ENCODE measurements around the gene MYH14. TPM values are rescaled to one million over a fixed set of nuclear protein-coding genes. Genes with fewer than 3 reads are reported as not detected.

Gene MYH14
- total and polyA plus RNA-seq, 2 of the 8 experiments (the other 6 are each of a cell fraction or from before 2014, with no cell fraction given) = 17.3 to 28.6 TPM

- Histone ChIP-seq H3K27ac (ENCODE audit: low read depth, low read length) (no peak overlapping the region), H3K4me3 (ENCODE audit: extremely low read depth in 1 of 4, insufficient read depth in 2 of 4, low read depth in 3 of 4, low read length in 4 of 4) (no peak overlapping the region), H2AFZ (ENCODE audit: low read length) (no peak overlapping the region), H3K36me3 (ENCODE audit: control insufficient read depth in 2 of 4, insufficient read depth in 4 of 4, low read length in 3 of 4) (no peaks in the 10 kb centered on the region), H2BK120ac (replicated peaks; ENCODE audit: low read depth, low read length) (no peak overlapping the region), H2BK5ac (ENCODE audit: low read depth, low read length) (no peak overlapping the region), H2BK12ac (ENCODE audit: low read depth, low read length) (no peak overlapping the region), H3K23me2 (ENCODE audit: low read depth, low read length) (peaks cover 1% of the 10 kb centered on the region; the same call in 1 of the 2 replicates), H3K14ac (ENCODE audit: insufficient read length) (no peak overlapping the region), H3K79me1 (ENCODE audit: low read depth, low read length) (no peaks in the 10 kb centered on the region), H3K9ac (replicated peaks in 1 of 4; ENCODE audit: extremely low read depth in 1 of 4, low read depth in 3 of 4, low read length in 3 of 4) (no peak overlapping the region), H2BK20ac (ENCODE audit: low read length) (no peak overlapping the region), H3K4me1 (replicated peaks in 1 of 4; ENCODE audit: control insufficient read depth in 3 of 4, insufficient read depth in 4 of 4, low read length in 3 of 4) (no peaks in the 10 kb centered on the region), H3K4me2 (ENCODE audit: insufficient read depth in 1 of 2, low read depth in 2 of 2, low read length in 2 of 2) (no peak overlapping the region), H4K5ac (ENCODE audit: insufficient read length, low read depth, low read length) (no peak overlapping the region), H4K20me1 (replicated peaks in 1 of 2; ENCODE audit: control insufficient read depth in 1 of 2, insufficient read depth in 2 of 2, low read length in 2 of 2) (no peaks in the 10 kb centered on the region), H3K23ac (ENCODE audit: insufficient read length) (no peak overlapping the region), H3K56ac (replicated peaks; ENCODE audit: insufficient read length, low read depth, low read length) (no peak overlapping the region), H3K79me2 (ENCODE audit: control insufficient read depth in 1 of 2, insufficient read depth in 2 of 2, low read length in 2 of 2) (no peaks in the 10 kb centered on the region), H3K18ac (ENCODE audit: extremely low read depth, low read length) (no peak overlapping the region), H4K91ac (replicated peaks; ENCODE audit: insufficient read length, low read length) (no peak overlapping the region), H3K9me3 (ENCODE audit: insufficient read depth in 2 of 2, low read depth in 1 of 2, low read length in 1 of 2) (peaks cover 0 to 6% of the 10 kb centered on the region in 2 experiments; a peak in 3 of 4 replicates), H4K8ac (ENCODE audit: extremely low read depth, insufficient read depth, low read length) (no peak overlapping the region), H3K27me3 (replicated peaks in 1 of 4; ENCODE audit: control insufficient read depth in 3 of 4, extremely low read depth in 1 of 4, insufficient read depth in 3 of 4, low read length in 3 of 4) (no peaks in the 10 kb centered on the region; a peak in 1 of 7 replicates), H3K4ac (replicated peaks; ENCODE audit: insufficient read length, low read depth, low read length) (no peak overlapping the region), H2BK15ac (ENCODE audit: low read length) (no peak overlapping the region), H2AK5ac (ENCODE audit: low read depth, low read length) (no peak overlapping the region)
- TF ChIP-seq RFX5 (IDR thresholded peaks at IDR 0.05; ENCODE audit: borderline replicate concordance, low read depth, low read length) (no peak), NANOG (IDR thresholded peaks at IDR 0.05; ENCODE audit: insufficient read depth, low read depth, low read length, poor library complexity, severe bottlenecking) (no peak), POLR2A (IDR thresholded peaks at IDR 0.05; ENCODE audit: control extremely low read depth in 1 of 2, low read depth in 2 of 2, low read length in 2 of 2) (no peak)
- ChIA-PET POLR2A (ENCODE audit: partially characterized antibody) (no interaction called here), CTCF (ENCODE audit: partially characterized antibody) (interaction anchor here (1.1 to 1.6 kb wide), 3 partner anchors 25 to 46 kb away, joined by 3 to 4 read pairs (median 3); no protein-coding TSS in a partner anchor)
- WGBS, 2 experiments (ENCODE audit: extremely low coverage in 1 of 2, insufficient coverage in 1 of 2, insufficient read length in 1 of 2, insufficient replicate concordance in 2 of 2, low coverage in 1 of 2, low lambda C conversion rate in 2 of 2, missing lambda C conversion rate in 1 of 2) = 86% methylated on average over 3 of the region's 4 CpGs; no CpG with 5 or more reads in 1 of the 2 experiments
- DNase-seq (ENCODE audit: low read depth in 1 of 2, low spot score in 2 of 2) (no peak), FAIRE-seq (no peak)
These were observed 12.2 kb upstream of the MYH14 start for GRCh38 chr19:50191216-50191615.
